ENCODE data around the gene PFKFB3.
"Not testable (repeated sequence)": the region's sequence is repeated elsewhere in the genome, so short reads cannot be mapped to it uniquely, and the experiment has no call there.

DNA sequence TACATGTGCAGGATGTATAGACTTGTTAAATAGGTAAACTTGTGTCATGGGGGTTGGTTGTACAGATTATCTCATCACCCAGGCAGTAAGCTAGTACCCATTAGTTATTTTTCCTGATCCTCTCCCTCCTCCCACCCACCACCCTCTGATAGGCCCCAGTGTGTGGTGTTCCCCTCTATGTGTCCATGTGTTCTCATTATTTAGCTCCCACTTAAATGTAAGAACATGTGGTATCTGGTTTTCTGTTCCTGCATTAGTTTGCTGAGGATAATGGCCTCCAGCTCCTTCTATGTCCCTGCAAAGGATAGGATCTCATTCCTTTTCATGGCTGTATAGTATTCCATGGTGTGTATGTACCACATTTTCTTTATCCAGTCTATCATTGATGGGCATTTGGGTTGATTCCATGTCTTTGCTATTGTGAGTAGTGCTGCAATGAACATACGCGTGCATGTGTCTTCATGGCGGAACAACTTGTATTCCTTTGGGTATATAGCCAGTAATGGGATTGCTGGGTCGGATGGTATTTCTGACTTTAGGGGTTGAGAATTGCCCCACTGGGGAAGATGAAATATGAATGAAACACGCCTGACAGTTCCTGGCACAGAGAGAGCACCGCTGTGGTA, 36.0 kb downstream of the PFKFB3 start:
- not testable (repeated sequence) for TF ChIP-seq POLR2A, EP300 (IDR thresholded peaks at IDR 0.05)
- TF ChIP-seq, protein P1, sequence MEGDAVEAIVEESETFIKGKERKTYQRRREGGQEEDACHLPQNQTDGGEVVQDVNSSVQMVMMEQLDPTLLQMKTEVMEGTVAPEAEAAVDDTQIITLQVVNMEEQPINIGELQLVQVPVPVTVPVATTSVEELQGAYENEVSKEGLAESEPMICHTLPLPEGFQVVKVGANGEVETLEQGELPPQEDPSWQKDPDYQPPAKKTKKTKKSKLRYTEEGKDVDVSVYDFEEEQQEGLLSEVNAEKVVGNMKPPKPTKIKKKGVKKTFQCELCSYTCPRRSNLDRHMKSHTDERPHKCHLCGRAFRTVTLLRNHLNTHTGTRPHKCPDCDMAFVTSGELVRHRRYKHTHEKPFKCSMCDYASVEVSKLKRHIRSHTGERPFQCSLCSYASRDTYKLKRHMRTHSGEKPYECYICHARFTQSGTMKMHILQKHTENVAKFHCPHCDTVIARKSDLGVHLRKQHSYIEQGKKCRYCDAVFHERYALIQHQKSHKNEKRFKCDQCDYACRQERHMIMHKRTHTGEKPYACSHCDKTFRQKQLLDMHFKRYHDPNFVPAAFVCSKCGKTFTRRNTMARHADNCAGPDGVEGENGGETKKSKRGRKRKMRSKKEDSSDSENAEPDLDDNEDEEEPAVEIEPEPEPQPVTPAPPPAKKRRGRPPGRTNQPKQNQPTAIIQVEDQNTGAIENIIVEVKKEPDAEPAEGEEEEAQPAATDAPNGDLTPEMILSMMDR (IDR thresholded peaks at IDR 0.05): not testable (repeated sequence)
